ENCODE data around the gene DPF3. TPM values are rescaled to one million over a fixed set of nuclear protein-coding genes. Genes with fewer than 3 reads are reported as not detected.

Gene DPF3
- total RNA-seq, 2 donors from 2014 or later = 11.0 TPM; not detected in 1

DNA sequence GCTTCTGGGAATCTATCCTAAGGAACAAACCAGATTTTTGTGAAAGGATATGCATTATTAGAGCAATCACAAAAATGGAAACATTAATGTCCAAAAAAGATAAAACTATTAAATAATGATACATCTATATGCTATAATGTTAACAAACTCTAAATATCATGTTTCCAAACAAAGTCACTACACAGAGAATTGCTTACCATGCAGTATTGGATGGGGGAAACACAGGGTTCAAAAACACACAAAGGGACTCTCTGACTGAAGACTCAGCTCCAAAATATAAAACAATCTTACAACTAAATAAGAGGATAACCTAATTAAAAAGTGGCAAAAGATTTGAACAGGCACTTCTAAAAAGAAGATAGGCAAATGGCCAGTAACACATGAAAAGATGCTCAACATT, 304.2 kb downstream of the DPF3 start:
- H3K36me3 ChIP-seq = no peaks in the 10 kb centered on the region
- TF ChIP-seq, protein P1, sequence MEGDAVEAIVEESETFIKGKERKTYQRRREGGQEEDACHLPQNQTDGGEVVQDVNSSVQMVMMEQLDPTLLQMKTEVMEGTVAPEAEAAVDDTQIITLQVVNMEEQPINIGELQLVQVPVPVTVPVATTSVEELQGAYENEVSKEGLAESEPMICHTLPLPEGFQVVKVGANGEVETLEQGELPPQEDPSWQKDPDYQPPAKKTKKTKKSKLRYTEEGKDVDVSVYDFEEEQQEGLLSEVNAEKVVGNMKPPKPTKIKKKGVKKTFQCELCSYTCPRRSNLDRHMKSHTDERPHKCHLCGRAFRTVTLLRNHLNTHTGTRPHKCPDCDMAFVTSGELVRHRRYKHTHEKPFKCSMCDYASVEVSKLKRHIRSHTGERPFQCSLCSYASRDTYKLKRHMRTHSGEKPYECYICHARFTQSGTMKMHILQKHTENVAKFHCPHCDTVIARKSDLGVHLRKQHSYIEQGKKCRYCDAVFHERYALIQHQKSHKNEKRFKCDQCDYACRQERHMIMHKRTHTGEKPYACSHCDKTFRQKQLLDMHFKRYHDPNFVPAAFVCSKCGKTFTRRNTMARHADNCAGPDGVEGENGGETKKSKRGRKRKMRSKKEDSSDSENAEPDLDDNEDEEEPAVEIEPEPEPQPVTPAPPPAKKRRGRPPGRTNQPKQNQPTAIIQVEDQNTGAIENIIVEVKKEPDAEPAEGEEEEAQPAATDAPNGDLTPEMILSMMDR (IDR thresholded peaks at IDR 0.05) = no peak
- TF ChIP-seq POLR2AphosphoS5 (IDR thresholded peaks at IDR 0.05) (no peak), POLR2A (IDR thresholded peaks at IDR 0.05) (no peak)
- no peak for DNase-seq (ENCODE audit: low spot score)

DNA sequence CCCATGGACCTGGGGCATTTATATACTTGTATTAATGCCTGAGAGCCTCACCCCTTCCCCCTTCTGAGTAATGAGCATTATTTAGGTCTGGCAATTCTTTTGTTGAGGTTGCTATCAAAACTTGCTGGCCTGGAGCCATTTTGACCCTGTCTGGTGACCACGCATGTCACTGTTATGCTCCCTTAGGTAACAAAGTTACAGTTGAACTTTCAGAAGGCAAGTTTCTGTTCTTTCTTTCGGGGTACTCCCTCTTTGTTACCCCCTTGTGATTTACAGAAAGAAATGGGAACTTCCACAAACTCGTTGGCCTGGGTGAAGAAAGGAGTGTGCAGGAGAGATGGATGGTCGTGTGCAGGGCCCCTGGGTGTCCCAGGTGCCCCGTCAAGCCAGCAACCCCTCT, 305.4 kb downstream of the DPF3 start:
- no peak overlapping the region for H3K27ac ChIP-seq
- no peaks in the 10 kb centered on the region for H3K4me1 ChIP-seq (replicated peaks)
- H3K36me3 ChIP-seq = no peaks in the 10 kb centered on the region
- no peak overlapping the region for H3K4me3 ChIP-seq
- WGBS = 55% methylated on average over 5 of the region's 5 CpGs
- intact Hi-C loops (cut with DNase I) = no loop called here
- no peak for DNase-seq (ENCODE audit: low spot score)
- no peaks in the 10 kb centered on the region for H3K9me3 ChIP-seq
- TF ChIP-seq, protein P1 (IDR thresholded peaks at IDR 0.05) = no peak
- no peak for TF ChIP-seq POLR2AphosphoS5 (IDR thresholded peaks at IDR 0.05)
- no peak for TF ChIP-seq POLR2A (IDR thresholded peaks at IDR 0.05)
- no peaks in the 10 kb centered on the region for H3K27me3 ChIP-seq (replicated peaks; ENCODE audit: insufficient read depth)

More for the DNA sequence above, 304.2 kb downstream of the DPF3 start:
- Histone ChIP-seq H3K4me1 (replicated peaks) (no peaks in the 10 kb centered on the region), H3K27ac (no peak overlapping the region), H3K4me3 (no peak overlapping the region), H3K9me3 (no peaks in the 10 kb centered on the region), H3K27me3 (replicated peaks; ENCODE audit: insufficient read depth) (no peaks in the 10 kb centered on the region)
- intact Hi-C loops (cut with DNase I) = no loop called here

DNA sequence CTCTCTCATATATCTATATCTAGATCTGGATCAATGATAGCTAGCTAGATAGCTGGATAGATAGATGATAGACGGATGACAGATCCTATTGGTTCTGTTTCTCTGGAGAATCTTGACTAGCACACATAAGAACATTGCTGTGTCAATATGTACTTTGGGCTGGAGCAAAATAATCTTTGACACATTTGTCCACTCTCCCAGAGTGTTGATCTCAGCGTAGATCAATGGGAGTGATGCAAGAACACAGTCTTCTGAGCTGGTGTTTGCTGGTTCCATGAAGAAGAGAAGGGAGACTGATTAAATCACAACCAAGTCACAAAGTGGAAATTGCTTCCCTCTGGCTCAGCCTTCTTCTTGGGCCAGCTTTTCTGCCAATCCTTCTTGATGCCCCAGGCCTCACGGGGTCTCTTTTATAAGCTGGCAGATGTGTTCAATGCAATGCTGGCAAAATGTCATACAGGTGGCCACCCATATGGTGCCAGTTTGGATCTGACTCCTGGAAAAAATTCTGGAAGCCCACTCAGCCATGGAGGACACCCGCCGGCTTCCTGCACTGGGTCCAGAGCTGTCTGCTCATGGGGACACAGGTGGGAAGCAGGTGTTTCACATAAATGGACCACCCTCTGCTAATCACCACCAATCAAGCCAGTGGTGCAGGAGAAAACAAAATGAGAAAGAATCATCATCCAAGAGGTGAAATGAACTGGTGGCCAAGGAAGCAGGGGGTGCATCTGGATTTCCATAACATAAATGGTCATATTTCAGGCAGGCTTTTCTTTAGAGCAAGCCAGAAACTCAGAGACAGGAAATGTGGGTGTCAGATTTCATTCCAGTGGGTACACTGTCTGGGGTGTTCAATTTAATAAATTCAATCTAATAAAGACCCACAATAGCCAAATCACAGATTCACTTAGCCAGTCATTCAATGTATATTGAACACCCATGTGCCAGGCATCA, 310.3 kb downstream of the DPF3 start:
- Histone ChIP-seq H3K9me3 (no peaks in the 10 kb centered on the region), H3K36me3 (no peaks in the 10 kb centered on the region), H3K4me3 (no peak overlapping the region), H3K27me3 (replicated peaks; ENCODE audit: insufficient read depth) (no peaks in the 10 kb centered on the region), H3K27ac (no peak overlapping the region), H3K4me1 (replicated peaks) (no peaks in the 10 kb centered on the region)
- intact Hi-C loops (cut with DNase I) = no loop called here
- DNase-seq (ENCODE audit: low spot score) = no peak
- WGBS = 72% methylated on average over 5 of the region's 5 CpGs
- TF ChIP-seq POLR2A (IDR thresholded peaks at IDR 0.05) (no peak), POLR2AphosphoS5 (IDR thresholded peaks at IDR 0.05) (no peak)
- TF ChIP-seq, protein P1 (IDR thresholded peaks at IDR 0.05) = no peak

DNA sequence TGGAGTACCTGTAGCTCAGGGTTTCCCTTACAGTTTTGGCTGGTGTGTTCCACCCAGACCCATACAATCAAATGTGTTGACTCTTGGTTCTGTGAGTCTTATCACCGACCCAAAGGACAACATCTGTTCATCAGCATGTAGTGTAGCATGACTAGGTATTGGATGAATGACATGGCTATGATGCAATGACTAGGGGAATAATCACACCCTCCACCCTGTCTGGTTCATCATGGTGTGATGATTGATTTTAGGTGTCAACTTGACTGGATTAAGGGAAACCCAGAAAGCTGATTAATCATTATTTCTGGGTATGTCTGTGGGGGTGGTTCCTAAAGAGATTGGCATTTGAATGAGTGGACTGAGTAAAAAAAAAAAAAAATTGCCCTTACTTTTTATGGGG, 311.3 kb downstream of the DPF3 start:
- no peaks in the 10 kb centered on the region for H3K36me3 ChIP-seq
- 94% methylated on average over 1 of the region's 1 CpG for WGBS
- no peak overlapping the region for H3K4me3 ChIP-seq
- no peaks in the 10 kb centered on the region for H3K9me3 ChIP-seq
- H3K27me3 ChIP-seq (replicated peaks; ENCODE audit: insufficient read depth) = no peaks in the 10 kb centered on the region
- no peak for DNase-seq (ENCODE audit: low spot score)
- no peaks in the 10 kb centered on the region for H3K4me1 ChIP-seq (replicated peaks)
- H3K27ac ChIP-seq = no peak overlapping the region
- intact Hi-C loops (cut with DNase I) = no loop called here
- TF ChIP-seq, protein P1 (IDR thresholded peaks at IDR 0.05) = no peak
- TF ChIP-seq POLR2AphosphoS5 (IDR thresholded peaks at IDR 0.05) (no peak), POLR2A (IDR thresholded peaks at IDR 0.05) (no peak)

DNA sequence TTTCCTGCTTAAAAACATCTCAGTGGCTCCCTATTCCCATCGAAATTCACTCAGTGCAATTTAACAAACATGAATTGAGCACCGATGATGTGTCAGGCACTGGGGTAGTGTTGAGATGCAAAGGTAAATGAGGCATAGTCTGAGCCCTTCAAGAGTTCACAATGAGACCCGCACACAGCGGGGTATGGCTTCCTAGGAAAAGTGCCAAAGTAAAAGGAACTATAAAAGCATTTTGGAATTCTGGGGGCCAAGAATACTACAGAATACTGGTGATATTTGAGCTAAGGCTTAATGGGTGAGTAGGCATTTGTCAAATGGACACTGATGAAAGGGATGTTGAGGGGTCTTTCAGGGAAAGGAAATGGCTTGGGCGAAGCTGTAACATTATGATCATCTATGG, 315.4 kb downstream of the DPF3 start:
- TF ChIP-seq, protein P1 (IDR thresholded peaks at IDR 0.05) = no peak
- TF ChIP-seq POLR2A (IDR thresholded peaks at IDR 0.05) = no peak
- TF ChIP-seq POLR2AphosphoS5 (IDR thresholded peaks at IDR 0.05) = no peak
- no peak overlapping the region for H3K4me3 ChIP-seq
- H3K27ac ChIP-seq = no peak overlapping the region
- WGBS = 91% methylated on average over 5 of the region's 5 CpGs
- DNase-seq (ENCODE audit: low spot score) = no peak
- H3K36me3 ChIP-seq = no peaks in the 10 kb centered on the region
- no peaks in the 10 kb centered on the region for H3K4me1 ChIP-seq (replicated peaks)
- H3K9me3 ChIP-seq = no peaks in the 10 kb centered on the region
- intact Hi-C loops (cut with DNase I) = no loop called here
- no peaks in the 10 kb centered on the region for H3K27me3 ChIP-seq (replicated peaks; ENCODE audit: insufficient read depth)

Measured in prostate gland (tissue), 2 donors.